ENCODE measurements around the gene TST.

DNA sequence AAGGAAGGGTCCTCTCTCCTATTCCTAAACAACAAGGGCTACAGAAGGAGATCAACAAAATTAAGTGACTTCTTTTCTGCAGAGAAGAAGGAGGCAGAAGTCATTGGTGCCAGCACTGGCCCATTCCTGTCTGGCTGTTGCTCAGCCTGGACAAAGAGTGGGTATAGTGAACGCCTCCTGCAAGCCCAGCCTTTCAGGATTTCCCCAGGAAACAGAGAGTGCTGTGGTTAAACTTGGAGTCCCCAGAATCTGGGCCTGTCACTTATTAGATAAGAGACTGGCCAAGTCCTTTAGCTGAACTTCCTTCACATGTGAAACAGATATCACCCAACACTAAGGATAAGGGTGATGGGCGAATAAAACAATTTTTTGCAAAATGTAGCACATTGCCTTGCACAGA is 10.9 kb downstream of the TST start:
- TF ChIP-seq CTCF (IDR thresholded peaks at IDR 0.05) = no peak
- no peak for TF ChIP-seq POLR2A (IDR thresholded peaks at IDR 0.05)

Measured in esophagus squamous epithelium (tissue), 4 donors.